Muscle of arm (tissue), 12 donors: ENCODE measurements around the gene UBE2H. TPM values are rescaled to one million over a fixed set of nuclear protein-coding genes. Genes with fewer than 3 reads are reported as not detected.
"Not testable (repeated sequence)": the region's sequence is repeated elsewhere in the genome, so short reads cannot be mapped to it uniquely, and the experiment has no call there.

ENCODE experiments used
- DNase-seq: peaks from one replicate; pipeline ENCODE4 v3.0.0-alpha.2; 2013
- polyA plus RNA-seq, 12 donors: library from polyadenylated mRNA; unstranded; fragments of 120-200 nt; gene quantifications; one replicate each; pipeline ENCODE4 v1.2.1, GENCODE V29; 2013; ENCODE audit not compliant: insufficient read length in 12 of 12

UBE2H gene
- polyA plus RNA-seq, 12 donors: 80.2 to 127 (median 104) TPM; not detected in 1

DNA sequence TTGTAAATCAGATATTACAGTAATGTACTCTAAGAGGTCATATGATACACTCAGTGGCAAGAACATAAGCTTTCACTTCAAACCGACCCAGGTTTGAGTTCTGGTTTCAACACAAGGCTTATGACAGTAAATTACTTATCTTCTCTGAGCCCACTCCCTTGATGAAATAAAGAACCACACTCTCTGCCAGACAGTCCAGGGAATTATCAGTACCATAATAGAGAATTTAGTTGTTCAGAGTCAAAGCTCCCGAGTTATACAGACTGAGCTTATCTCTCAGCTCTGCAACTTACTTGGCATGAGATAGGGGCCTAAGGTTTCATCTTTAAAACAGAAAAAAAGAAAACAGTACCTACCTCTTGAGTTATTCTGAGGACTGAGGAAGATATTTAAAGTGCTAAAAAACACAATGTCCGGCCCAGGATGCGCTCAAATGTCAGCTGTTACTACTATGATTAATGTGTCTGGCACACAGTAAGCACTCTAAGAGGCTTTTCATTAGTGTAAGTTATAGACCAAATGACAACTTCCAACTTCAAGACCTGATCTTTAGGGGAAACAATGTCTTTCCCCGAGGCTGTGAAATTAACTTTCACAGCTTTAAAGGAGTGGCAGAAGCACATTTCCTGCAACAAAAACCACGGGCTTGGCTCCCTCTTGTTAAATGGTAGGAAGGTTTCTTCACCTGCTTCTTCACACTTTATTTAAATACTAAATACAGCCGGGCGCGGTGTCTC, 38.1 kb downstream of the UBE2H start:
- DNase-seq: no peak

GRCh38 chr7:129913428-129913827, 39.3 kb downstream of the UBE2H start:
- no peak for DNase-seq

DNA sequence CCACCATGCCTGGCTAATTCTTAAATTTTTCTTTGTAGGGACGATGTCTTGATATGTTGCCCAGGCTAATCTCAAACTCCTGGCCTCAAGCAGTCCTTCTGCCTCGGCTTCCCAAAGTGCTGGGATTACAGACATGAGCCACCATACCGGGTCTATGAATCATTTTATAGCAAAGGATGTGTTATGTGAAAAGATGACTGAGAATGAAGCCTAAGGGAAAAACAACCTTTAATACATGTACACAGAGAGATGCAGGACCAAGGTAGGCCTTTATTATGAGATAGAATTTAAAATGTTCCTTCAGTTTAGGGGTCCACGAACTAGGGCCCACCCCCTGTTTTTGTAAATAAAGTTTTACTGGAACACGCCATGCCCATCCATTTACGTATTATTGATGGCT, 41.0 kb downstream of the UBE2H start:
- DNase-seq: no peak

GRCh38 chr7:129909669-129910068, 43.1 kb downstream of the UBE2H start:
- DNase-seq: no peak

DNA sequence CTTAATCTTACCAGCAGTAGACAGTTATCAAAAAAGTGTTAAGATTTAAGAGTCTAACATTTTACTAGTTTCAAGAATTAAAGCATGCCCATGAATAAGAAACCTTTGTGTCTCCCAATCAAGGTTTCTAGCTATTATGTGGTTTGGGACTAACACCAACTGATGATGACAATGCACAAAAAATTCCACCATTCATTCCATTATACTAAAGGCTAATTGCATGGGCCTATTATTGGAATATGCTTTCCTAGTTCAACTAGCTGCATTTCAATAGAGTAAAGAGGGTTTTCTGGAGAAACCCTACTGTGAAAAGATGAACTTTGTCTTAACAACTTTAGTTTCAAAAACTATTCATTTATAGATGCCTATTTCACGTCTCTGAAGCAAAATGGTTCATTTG, 44.6 kb downstream of the UBE2H start:
- no peak for DNase-seq

DNA sequence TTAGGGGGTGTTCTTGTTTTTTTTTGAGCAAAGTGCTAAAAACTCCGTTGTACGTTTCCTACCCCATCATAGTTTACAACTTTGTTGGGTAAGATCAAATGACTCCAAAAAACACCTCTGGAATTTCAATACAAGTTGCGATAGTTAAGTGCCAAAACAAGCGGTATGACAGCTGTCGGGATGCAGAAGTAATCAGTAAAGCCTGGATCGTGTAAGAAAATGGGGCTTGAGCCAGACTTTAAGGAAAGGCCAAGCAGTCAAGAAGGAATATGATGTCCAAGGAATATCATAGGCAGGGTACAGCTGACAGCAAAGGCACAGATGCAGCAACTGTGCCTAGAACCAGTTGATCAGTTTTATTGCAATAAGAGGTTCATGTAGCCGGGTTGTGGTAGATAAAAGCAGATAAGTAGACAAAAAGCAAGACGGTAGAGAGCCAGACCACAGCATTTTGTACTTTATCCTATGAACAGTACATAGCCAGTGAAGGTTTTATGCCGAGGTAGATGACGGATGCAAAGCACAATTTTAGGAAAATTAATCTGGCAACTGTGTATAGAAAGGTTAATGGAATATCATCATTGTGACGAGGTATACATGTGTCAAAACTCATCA, 45.5 kb downstream of the UBE2H start:
- DNase-seq: no peak

DNA sequence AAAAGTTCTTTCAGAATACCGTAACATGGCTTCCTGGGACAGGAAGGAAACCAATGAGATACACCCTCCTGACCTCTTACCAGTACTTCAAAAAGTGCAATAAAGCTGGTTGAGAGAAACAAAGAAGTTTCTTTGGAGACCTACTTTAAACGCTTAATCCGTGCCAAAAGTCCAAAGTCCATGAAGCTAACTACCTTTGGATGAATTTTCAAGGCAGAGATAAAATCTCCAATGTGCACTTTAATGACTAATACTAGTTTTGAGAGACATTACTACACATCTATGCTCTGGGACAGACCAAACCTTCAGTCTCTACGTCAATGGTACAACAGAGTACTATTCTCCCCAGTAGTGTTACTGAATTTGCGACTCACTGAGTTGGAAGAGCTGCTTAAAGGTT, 46.1 kb downstream of the UBE2H start:
- DNase-seq: no peak

GRCh38 chr7:129903935-129904334, 48.8 kb downstream of the UBE2H start:
- DNase-seq: no peak

GRCh38 chr7:129902788-129903422, 49.9 kb downstream of the UBE2H start:
- DNase-seq: no peak

DNA sequence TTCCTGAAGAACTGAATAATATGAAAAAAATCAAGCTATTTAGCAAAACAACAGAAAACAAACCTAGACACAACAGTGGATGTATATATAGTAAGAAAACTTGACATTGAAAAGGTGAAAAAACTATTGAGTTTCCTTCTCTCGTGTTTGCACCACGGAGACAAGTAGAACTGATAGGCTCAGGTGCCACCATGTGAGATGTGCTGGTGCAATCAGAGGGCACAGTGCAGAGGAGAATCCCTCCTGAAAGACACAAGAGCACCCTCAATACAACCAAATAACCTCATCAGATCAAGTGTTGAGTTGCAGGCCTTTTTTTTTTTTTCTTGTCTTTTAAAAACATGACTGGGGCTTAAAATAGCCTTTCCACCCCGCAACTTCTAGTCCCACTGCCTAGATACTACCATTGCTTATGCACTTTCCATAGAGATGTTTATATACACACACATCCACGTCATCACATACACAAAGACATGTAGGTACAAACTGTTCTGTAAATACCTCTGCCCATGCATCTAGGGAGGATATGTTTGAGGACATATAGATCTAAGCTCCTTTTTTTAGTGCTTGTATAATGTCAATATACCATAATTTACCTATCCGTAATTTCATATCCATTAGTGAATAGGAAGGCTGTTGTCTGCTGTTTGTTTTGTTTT, 54.1 kb downstream of the UBE2H start:
- no peak for DNase-seq

- no peak for DNase-seq
Measured at GRCh38 chr7:129898007-129898406, 54.8 kb downstream of the UBE2H start.

- no peak for DNase-seq
Measured at GRCh38 chr7:129896568-129897382, 56.0 kb downstream of the UBE2H start.

GRCh38 chr7:129894184-129894583, 58.6 kb downstream of the UBE2H start:
- not testable (repeated sequence) for DNase-seq

GRCh38 chr7:129890090-129890489, 62.7 kb downstream of the UBE2H start:
- no peak for DNase-seq

- no peak for DNase-seq
Measured at GRCh38 chr7:129889133-129889844, 63.5 kb downstream of the UBE2H start.

DNA sequence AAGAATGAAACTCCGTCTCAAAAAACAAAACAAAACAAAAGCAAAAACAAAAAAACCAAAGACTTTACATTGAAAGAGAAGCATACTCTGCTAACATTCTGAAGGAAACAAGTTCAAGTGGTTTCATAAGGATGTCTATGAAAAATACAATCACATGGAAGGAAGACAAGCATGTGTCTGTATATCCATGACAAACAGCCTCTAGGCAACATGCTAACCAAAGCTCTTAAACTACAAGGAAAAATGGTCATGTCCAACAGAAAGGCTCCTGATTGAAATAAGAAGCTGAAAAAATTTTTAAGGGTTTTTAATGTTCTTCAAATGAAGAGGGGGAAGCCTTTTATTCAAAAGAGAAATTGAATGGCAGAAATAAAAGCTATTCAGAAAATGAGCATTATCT, 64.9 kb downstream of the UBE2H start:
- DNase-seq: no peak

DNA sequence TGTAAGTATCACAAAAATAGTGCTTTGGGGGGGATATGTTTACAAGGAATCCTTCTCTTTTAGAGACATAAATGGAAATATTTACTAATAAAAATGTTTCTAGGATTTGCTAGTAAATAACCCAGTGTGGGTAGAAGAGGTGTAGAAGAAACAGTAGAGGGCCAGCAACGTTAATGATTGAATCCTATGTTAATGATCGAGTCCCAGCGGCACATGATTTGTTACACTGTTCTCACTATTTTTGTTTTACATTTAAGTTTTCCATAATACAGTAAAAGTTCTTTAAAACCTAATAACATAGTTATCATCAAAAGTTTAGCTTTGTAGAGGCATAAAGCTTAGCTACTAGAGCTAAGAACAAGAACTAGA, 66.0 kb downstream of the UBE2H start:
- no peak for DNase-seq

GRCh38 chr7:129886167-129886817, 66.5 kb downstream of the UBE2H start:
- DNase-seq: no peak

DNA sequence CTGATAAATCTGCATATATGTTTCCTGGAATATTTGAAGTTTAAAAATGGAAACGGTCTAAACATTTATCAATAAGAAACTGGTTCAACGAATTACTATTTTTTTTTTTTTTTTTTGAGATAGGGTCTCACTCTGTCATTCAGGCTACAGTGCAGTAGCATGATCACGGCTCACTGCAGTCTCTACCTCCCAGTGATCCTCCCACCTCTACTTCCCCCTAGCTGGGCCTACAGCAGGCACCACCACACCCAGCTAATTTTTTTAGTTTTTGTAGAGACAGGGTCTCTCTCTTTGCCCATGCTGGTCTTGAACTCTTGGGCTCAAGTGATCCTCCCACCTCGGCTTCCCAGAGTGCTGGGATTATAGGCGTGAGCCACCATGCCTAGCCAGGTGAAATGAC, 68.3 kb downstream of the UBE2H start:
- DNase-seq: no peak

- no peak for DNase-seq
Measured at GRCh38 chr7:129883151-129883550, 69.6 kb downstream of the UBE2H start.

GRCh38 chr7:129882531-129882930, 70.2 kb downstream of the UBE2H start:
- DNase-seq: no peak
